ENCODE data around the gene XRCC2.
"Not testable (repeated sequence)": the region's sequence is repeated elsewhere in the genome, so short reads cannot be mapped to it uniquely, and the experiment has no call there.

Gene XRCC2

GRCh38 chr7:152675759-152676636, at the start of gene XRCC2:
XRCC2 (minus strand) TSS chr7:152676141; CDS start chr7:152676079, 62 bp downstream.
- DNase-seq (ENCODE audit: low spot score) = peak; percentile 100

DNA sequence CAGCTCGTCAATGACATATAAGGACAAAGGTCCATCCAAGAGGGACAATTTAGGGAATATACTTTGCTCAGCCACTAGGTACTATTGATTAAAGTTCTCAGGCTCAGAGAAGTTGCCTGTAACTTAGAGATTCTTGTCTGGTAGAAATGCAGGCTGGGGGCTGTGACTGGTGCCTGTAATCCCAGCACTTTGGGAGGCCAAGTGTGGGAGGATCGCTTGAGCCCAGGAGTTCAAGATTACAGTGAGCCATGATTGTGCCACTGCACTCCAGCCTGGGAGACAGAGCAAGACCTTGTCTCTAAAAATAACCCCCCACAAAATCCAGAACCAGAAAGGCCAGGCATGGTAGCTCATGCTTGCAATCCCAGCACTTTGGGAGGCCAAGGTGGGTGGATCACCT, 47.4 kb upstream of the XRCC2 start:
- DNase-seq (ENCODE audit: low spot score) = no peak

DNA sequence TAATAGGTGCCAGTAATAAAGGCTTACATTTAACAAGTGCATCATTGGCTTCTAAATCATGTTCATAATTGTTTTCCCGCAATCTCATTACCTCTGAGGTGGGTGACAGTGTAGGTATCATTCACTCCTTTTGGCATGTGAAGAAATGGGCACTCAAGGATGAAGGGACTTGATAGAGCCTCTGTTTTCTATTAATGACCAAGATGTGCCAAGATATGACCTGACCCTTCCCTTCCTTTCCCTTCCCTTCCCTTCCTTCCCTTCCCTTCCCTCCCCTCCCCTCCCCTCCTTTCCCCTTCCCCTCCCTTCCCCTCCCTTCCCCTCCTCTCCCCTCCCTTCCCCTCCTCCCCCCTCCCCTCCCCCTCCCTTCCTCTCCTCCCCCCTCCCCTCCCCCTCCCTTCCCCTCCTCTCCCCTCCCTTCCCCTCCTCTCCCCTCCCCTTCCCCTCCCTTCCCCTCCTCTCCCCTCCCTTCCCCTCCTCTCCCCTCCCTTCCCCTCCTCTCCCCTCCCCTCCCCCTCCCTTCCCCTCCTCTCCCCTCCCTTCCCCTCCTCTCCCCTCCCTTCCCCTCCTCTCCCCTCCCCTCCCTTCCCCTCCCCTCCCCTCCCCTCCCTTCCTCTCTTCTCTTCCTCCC, 36.6 kb upstream of the XRCC2 start:
- DNase-seq (ENCODE audit: low spot score) = not testable (repeated sequence)

DNA sequence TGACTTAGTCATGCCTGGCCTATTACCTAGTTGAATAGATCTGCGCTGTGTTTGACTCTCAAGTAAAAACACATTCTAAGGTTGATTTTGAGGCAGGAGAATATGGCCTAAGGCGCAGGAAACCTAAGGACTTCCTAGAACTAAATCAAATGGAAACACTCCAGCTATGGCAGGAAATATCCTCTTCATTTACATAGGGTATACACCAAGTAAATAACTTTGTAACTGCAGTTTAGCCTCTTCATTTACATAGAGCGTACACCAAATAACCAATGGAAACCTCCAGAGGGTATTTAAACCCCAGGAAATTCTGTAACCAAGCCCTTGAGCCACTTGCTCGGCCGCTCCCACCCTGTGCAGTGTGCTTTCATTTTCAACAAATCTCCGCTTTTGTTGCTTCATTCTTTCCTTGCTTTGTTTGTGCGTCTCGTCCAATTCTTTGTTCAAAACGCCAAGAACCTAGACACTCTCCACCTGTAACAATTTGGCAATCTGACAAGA, 35.6 kb upstream of the XRCC2 start:
- no peak for DNase-seq (ENCODE audit: low spot score)

DNA sequence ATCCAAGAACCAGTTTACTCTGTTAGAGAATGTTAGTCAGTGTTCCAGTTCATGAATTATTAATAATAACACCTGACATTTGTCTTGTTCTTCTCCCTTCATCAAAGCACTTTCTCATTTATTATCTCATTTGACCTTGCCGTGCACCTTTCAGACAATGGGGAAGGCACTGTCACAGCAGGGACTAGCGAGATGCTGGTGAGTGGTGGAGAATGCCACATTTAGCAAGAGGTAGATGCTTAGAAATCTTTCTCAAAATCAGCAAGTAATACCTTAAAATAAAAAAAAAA, 34.2 kb upstream of the XRCC2 start:
- DNase-seq (ENCODE audit: low spot score) = no peak

GRCh38 chr7:152709287-152710152, 33.6 kb upstream of the XRCC2 start:
- no peak for DNase-seq (ENCODE audit: low spot score)

DNA sequence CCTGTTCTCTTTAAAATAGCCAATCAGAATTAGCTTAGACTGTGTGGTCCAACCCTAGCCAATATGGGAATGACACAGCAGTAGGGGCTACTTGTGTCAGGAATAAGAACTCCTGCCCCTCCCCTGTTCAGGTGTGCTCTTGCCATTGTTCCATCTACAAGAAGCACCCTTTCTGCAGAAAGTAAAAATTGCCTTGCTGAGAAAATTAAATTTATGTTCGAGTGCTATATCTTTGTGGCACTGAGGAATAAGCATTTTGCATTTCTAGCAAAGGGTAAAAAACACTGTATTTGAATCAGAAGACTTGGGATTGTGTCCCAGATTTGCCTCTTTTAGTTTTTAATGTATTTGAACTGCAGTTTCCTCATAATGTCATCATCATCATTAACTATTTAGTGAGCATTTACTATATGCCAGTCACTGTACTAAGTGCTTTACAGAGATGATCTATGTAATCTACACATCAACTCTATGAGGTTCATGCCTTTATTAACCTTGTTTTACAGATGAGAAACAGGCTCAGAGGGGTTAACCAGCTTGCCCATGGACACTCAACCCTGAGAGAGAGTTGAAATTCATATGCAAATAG, 28.9 kb upstream of the XRCC2 start:
- DNase-seq (ENCODE audit: low spot score) = no peak

GRCh38 chr7:152699079-152699478, 23.1 kb upstream of the XRCC2 start:
- DNase-seq (ENCODE audit: low spot score) = no peak

- DNase-seq (ENCODE audit: low spot score) = not testable (repeated sequence)
These were observed 21.5 kb upstream of the XRCC2 start for GRCh38 chr7:152697268-152697974.

DNA sequence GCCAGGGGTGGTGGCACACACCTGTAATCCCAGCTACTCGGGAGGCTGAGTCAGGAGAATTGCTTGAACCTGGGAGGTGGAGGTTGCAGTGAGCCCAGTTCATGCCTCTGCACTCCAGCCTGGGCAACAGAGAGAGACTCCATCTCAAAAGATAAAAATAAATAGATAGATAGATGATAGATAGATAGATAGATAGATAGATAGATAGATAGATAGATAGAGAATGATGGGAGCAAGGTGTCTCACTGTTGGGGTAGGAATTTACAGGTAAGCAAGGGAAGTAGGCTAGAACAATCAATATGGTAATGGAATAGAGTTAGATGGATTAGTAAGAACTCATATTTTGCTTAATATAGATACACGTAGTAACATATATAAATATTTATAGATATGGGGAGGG, 16.3 kb upstream of the XRCC2 start:
- DNase-seq (ENCODE audit: low spot score) = not testable (repeated sequence)

GRCh38 chr7:152683297-152683696, 7.4 kb upstream of the XRCC2 start:
- DNase-seq (ENCODE audit: low spot score) = no peak

GRCh38 chr7:152677808-152678670, 2.1 kb upstream of the XRCC2 start:
- DNase-seq (ENCODE audit: low spot score) = no peak

- no peak for DNase-seq (ENCODE audit: low spot score)
These were observed 832 bp downstream of the XRCC2 start for GRCh38 chr7:152674860-152675758.

DNA sequence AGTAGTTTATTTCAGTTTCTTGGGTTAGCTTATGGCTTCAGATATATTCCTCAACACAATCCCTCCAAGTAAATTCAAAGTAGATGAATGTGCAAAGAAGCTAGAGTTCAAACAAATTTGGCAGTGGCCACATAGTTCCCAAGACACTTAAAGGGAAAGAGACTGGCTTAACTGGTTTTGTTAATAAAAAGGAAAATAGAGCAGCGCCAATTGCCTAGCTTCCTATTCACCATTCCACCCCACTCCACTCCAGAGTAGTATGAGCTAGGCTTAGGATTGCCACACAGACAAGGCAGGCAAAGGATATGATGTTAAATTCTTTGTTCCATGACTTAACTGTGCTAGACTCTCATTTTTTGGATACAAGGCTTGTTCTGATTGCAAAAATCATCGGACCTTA, 2.0 kb downstream of the XRCC2 start:
- DNase-seq (ENCODE audit: low spot score) = no peak

DNA sequence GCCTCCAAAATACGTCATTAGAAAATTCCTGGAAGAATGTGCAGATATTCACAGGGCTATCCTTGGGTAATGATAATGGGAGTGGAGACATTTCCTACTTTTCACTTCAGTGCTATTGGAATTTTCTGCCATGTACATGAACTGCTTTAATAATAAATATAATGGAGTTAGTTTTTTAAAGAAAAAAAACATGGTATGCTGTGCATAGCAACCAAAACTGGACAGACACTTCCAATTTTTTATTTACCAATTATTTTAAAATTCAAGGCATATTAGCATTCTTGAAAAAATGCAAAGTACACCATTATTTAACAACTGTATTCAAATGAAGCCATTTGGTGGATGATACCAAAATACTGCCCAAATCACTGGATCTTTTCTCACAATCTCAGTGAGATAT, 3.3 kb downstream of the XRCC2 start:
- no peak for DNase-seq (ENCODE audit: low spot score)

DNA sequence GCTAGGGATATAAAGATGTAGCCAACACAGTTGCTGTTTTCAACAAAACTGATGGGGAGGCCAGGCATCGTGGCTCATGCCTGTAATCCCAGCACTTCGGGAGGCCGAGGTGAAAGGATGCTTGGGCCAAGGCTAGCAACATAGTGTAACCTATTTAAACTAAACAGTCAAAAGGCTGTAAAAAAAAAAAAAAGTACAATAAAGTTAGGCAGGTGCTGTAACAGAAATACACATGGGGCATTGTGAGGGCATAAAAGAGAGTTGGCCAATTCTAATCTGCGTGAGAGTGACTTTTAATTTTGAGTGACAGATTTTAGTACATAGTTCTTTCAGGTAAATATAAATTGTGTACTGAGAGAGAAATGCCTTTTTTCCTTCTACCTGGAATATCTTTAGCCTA, 6.2 kb downstream of the XRCC2 start:
- DNase-seq (ENCODE audit: low spot score) = no peak

GRCh38 chr7:152668975-152669374, 7.0 kb downstream of the XRCC2 start:
- no peak for DNase-seq (ENCODE audit: low spot score)

- DNase-seq (ENCODE audit: low spot score) = no peak
These were observed 8.0 kb downstream of the XRCC2 start for GRCh38 chr7:152667958-152668357.

GRCh38 chr7:152666078-152666477, 9.9 kb downstream of the XRCC2 start:
- DNase-seq (ENCODE audit: low spot score) = no peak
